Gastrocnemius medialis (tissue), 4 donors: ENCODE data around the gene PPP2R3B. TPM values are rescaled to one million over a fixed set of nuclear protein-coding genes. Genes with fewer than 3 reads are reported as not detected.

ENCODE experiments used
- ATAC-seq, 2 donors: fragments of 150-250 bp; one replicate each; pipeline ENCODE4 v1.9.1; 2016
- DNase-seq, 2 donors: peaks; one replicate each; pipeline ENCODE4 v3.0.0-alpha.2; 2019
- H3K27ac ChIP-seq, 4 donors: fragments of 200-600 bp; sonication (generic); 1 replicate in 1 of 4; 2 replicates in 3 of 4; pipeline ENCODE4 v1.5.1; 2016 to 2018; ENCODE audit warnings: mild to moderate bottlenecking in 2 of 4, moderate library complexity in 1 of 4
- H3K27me3 ChIP-seq, 3 donors: fragments of 200-600 bp; sonication (generic) in 2 of 3; 1 replicate in 1 of 3; 2 replicates in 2 of 3; pipeline versions ENCODE4 v1.5.1 to v1.6.0; 2016 to 2019; ENCODE audit warnings: mild to moderate bottlenecking in 1 of 3, moderate library complexity in 1 of 3
- H3K36me3 ChIP-seq, 2 donors: fragments of 200-600 bp; sonication (generic) in 1 of 2; one replicate each; pipeline ENCODE4 v1.5.1; 2017 to 2018
- H3K4me1 ChIP-seq, 2 donors: fragments of 200-600 bp; sonication (generic) in 1 of 2; one replicate each; pipeline ENCODE4 v1.5.1; 2016 to 2017; ENCODE audit warnings: mild to moderate bottlenecking in 2 of 2
- H3K4me3 ChIP-seq, 4 donors: fragments of 200-600 bp; sonication (generic) in 3 of 4; 1 replicate in 1 of 4; 2 replicates in 3 of 4; pipeline ENCODE4 v1.5.1; 2016 to 2019; ENCODE audit warnings: mild to moderate bottlenecking in 2 of 4
- H3K9me3 ChIP-seq, 3 donors: fragments of 200-600 bp; sonication (generic) in 2 of 3; 1 replicate in 1 of 3; 2 replicates in 2 of 3; pipeline ENCODE4 v1.5.1; 2016 to 2019
- CTCF ChIP-seq, 5 experiments: fragments of 450-650 bp in 3 of 5; fragments of 200-600 bp in 2 of 5; sonication (generic) in 2 of 5; IDR thresholded peaks in 4 of 5; conservative IDR thresholded peaks in 1 of 5; 1 replicate in 4 of 5; 2 replicates in 1 of 5; pipeline ENCODE4 v1.5.1; 2016 to 2019; ENCODE audit warnings: antibody characterized with exemption in 5 of 5, mild to moderate bottlenecking in 3 of 5, moderate library complexity in 3 of 5
- POLR2A ChIP-seq, 2 donors: fragments of 450-650 bp; IDR thresholded peaks; one replicate each; pipeline ENCODE4 v1.6.1; 2017; ENCODE audit warnings: antibody characterized with exemption in 2 of 2, mild to moderate bottlenecking in 2 of 2, moderate library complexity in 2 of 2
- in situ Hi-C, 4 donors: fragments of 200-750 bp; cut with MboI; loops; one replicate each; pipeline versions ENCODE4 v1.15.0 to v1.8.0; 2017; ENCODE audit warnings: low sequenced_read_pairs in 4 of 4
- intact Hi-C: fragments of 100-400 bp; cut with DNase I; formaldehyde crosslinking; loops from one replicate; pipeline ENCODE4 v1.15.1; 2023; ENCODE audit warnings: low total_unique reads
- total RNA-seq, 4 donors: library from RNA; depleted of rRNA; stranded (reverse); fragments of >200 nt; gene quantifications; one replicate each; pipeline versions ENCODE4 v1.1.0 to v1.2.3, GENCODE V29; 2016

The PPP2R3B gene
- total RNA-seq, 4 donors from 2014 or later, result 53.8 to 103 (median 69.4) TPM

GRCh38 chrX:316351-317325, 70.1 kb downstream of the PPP2R3B start:
- ATAC-seq (no peak), DNase-seq (no peak)
- Histone ChIP-seq H3K27me3 (no peaks in the 10 kb centered on the region), H3K4me1 (peaks cover 9 to 18% of the 10 kb centered on the region in 2 donors), H3K4me3 (no peak overlapping the region), H3K9me3 (no peaks in the 10 kb centered on the region), H3K27ac (peak overlapping the region; percentile 12 to 99 (median 95)), H3K36me3 (peaks cover 0 to 34% of the 10 kb centered on the region in 2 donors)
- in situ Hi-C loops (no loop called here), intact Hi-C loops (loop anchor here (5.0 kb wide), 1 partner anchor 71 kb away; the partner anchor contains the start of gene PPP2R3B)
- TF ChIP-seq POLR2A (IDR thresholded peaks at IDR 0.05) (no peak), CTCF (IDR thresholded peaks at IDR 0.05 in 4 of 5, conservative IDR thresholded peaks at IDR 0.05 in 1 of 5) (no peak)

- intact Hi-C loops, result loop anchor here (5.0 kb wide), 1 partner anchor 72 kb away; the partner anchor contains the start of gene PPP2R3B
- no peak overlapping the region for H3K4me3 ChIP-seq
- no peak overlapping the region for H3K27ac ChIP-seq
- peaks cover 2 to 10% of the 10 kb centered on the region in 2 donors for H3K4me1 ChIP-seq
- in situ Hi-C loops, result no loop called here
- no peak for DNase-seq
- H3K9me3 ChIP-seq, result no peaks in the 10 kb centered on the region
- ATAC-seq, result no peak
- H3K27me3 ChIP-seq, result no peaks in the 10 kb centered on the region
- TF ChIP-seq CTCF (IDR thresholded peaks at IDR 0.05 in 4 of 5, conservative IDR thresholded peaks at IDR 0.05 in 1 of 5) (no peak), POLR2A (IDR thresholded peaks at IDR 0.05) (no peak)
- peaks cover 0 to 47% of the 10 kb centered on the region in 2 donors for H3K36me3 ChIP-seq
These were observed 71.7 kb downstream of the PPP2R3B start for GRCh38 chrX:314781-315595.

GRCh38 chrX:314049-314448, 72.7 kb downstream of the PPP2R3B start:
- no peak for DNase-seq
- no peaks in the 10 kb centered on the region for H3K27me3 ChIP-seq
- no peak overlapping the region for H3K27ac ChIP-seq
- peaks cover 0 to 53% of the 10 kb centered on the region in 2 donors for H3K36me3 ChIP-seq
- no peaks in the 10 kb centered on the region for H3K9me3 ChIP-seq
- ATAC-seq, result no peak
- H3K4me1 ChIP-seq, result peaks cover 0 to 3% of the 10 kb centered on the region in 2 donors
- intact Hi-C loops (no loop called here), in situ Hi-C loops (no loop called here)
- TF ChIP-seq CTCF (IDR thresholded peaks at IDR 0.05 in 4 of 5, conservative IDR thresholded peaks at IDR 0.05 in 1 of 5), result no peak
- TF ChIP-seq POLR2A (IDR thresholded peaks at IDR 0.05), result no peak
- H3K4me3 ChIP-seq, result no peak overlapping the region

GRCh38 chrX:313546-313945, 73.2 kb downstream of the PPP2R3B start:
- in situ Hi-C loops, result no loop called here
- H3K4me1 ChIP-seq, result peaks cover 0 to 3% of the 10 kb centered on the region in 2 donors
- no peaks in the 10 kb centered on the region for H3K27me3 ChIP-seq
- intact Hi-C loops, result no loop called here
- no peak overlapping the region for H3K27ac ChIP-seq
- peaks cover 0 to 57% of the 10 kb centered on the region in 2 donors for H3K36me3 ChIP-seq
- no peaks in the 10 kb centered on the region for H3K9me3 ChIP-seq
- TF ChIP-seq POLR2A (IDR thresholded peaks at IDR 0.05), result no peak
- no peak for TF ChIP-seq CTCF (IDR thresholded peaks at IDR 0.05 in 4 of 5, conservative IDR thresholded peaks at IDR 0.05 in 1 of 5)
- DNase-seq (no peak), ATAC-seq (no peak)
- H3K4me3 ChIP-seq, result no peak overlapping the region
